Measurements from ENCODE around the gene CCDC200. TPM values are rescaled to one million over a fixed set of nuclear protein-coding genes. Genes with fewer than 3 reads are reported as not detected.

Gene CCDC200
- total RNA-seq, 4 donors from 2014 or later: not detected

DNA sequence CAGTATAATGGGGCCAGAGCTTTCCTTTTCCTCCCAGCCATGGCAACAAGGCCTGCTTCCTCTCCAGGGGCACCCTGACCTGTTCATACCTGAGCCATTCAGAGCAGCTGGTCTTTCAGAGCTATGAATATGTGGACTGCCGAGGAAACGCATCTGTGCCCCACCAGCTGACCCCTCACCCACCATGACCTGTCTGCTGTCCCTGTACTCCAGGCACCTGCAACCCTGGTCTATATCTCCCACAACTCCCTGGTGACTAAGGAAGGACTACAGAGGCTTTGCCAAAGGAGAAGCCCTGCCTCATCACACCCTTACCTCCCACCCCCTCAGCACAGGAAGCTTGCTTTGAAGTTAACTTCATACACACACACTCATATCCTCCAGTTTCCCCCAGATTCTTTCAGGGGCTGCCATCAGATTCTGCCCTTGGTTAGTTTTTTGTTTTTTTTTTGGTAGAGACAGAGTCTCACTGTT, 10.8 kb downstream of the CCDC200 start:
- H3K4me3 ChIP-seq (ENCODE audit: low read depth, poor library complexity, severe bottlenecking): no peak overlapping the region
- no peak for TF ChIP-seq POLR2A (IDR thresholded peaks at IDR 0.05)
- TF ChIP-seq, protein P1, sequence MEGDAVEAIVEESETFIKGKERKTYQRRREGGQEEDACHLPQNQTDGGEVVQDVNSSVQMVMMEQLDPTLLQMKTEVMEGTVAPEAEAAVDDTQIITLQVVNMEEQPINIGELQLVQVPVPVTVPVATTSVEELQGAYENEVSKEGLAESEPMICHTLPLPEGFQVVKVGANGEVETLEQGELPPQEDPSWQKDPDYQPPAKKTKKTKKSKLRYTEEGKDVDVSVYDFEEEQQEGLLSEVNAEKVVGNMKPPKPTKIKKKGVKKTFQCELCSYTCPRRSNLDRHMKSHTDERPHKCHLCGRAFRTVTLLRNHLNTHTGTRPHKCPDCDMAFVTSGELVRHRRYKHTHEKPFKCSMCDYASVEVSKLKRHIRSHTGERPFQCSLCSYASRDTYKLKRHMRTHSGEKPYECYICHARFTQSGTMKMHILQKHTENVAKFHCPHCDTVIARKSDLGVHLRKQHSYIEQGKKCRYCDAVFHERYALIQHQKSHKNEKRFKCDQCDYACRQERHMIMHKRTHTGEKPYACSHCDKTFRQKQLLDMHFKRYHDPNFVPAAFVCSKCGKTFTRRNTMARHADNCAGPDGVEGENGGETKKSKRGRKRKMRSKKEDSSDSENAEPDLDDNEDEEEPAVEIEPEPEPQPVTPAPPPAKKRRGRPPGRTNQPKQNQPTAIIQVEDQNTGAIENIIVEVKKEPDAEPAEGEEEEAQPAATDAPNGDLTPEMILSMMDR (IDR thresholded peaks at IDR 0.05): no peak
- intact Hi-C loops (cut with DNase I; ENCODE audit: low total_unique reads): loop anchor here (10.0 kb wide), 1 partner anchor 1667 kb away; no protein-coding TSS in a partner anchor
- peak in 1 of 2 donors; percentile 71 for DNase-seq (ENCODE audit: low spot score in 2 of 2)
- WGBS, 2 donors: 92 to 93% methylated on average over 2 of the region's 2 CpGs

GRCh38 chr17:43216762-43217613, 11.4 kb downstream of the CCDC200 start:
- TF ChIP-seq, protein P1 (IDR thresholded peaks at IDR 0.05): peak in 1 of 3 donors; percentile 10
- TF ChIP-seq POLR2A (IDR thresholded peaks at IDR 0.05): no peak
- peak in 1 of 2 donors; percentile 42 for DNase-seq (ENCODE audit: low spot score in 2 of 2)
- no peak overlapping the region for H3K4me3 ChIP-seq (ENCODE audit: low read depth, poor library complexity, severe bottlenecking)
- 87 to 91% methylated on average over 4 of the region's 4 CpGs for WGBS, 2 donors
- intact Hi-C loops (cut with DNase I; ENCODE audit: low total_unique reads): loop anchor here (10.0 kb wide), 1 partner anchor 1668 kb away; no protein-coding TSS in a partner anchor

GRCh38 chr17:43216369-43216761, 12.1 kb downstream of the CCDC200 start:
- WGBS, 2 donors: 83 to 91% methylated on average over 4 of the region's 4 CpGs
- no peak overlapping the region for H3K4me3 ChIP-seq (ENCODE audit: low read depth, poor library complexity, severe bottlenecking)
- DNase-seq (ENCODE audit: low spot score in 2 of 2): peak in 1 of 2 donors; percentile 14
- intact Hi-C loops (cut with DNase I; ENCODE audit: low total_unique reads): loop anchor here (10.0 kb wide), 1 partner anchor 1668 kb away; no protein-coding TSS in a partner anchor
- TF ChIP-seq, protein P1 (IDR thresholded peaks at IDR 0.05): no peak
- TF ChIP-seq POLR2A (IDR thresholded peaks at IDR 0.05): no peak

DNA sequence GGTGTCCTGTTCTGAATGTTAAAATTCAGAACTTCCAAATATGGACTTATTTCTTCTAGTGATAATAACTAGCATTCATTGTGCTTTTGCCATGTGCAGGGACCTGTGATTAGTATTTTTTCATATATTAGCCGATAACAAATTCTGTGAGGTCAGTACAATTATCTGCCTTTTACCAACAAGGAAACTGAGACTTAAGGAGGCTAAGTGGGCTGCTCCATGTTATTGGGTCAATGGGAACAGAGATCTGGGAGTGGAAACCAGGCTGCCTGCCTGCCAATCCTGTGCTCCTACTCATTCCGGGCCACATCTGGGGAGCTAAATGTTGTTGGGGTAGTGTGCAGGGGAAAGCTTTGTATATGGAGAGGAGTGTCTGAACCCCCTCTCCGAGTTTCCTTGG, 13.1 kb downstream of the CCDC200 start:
- H3K4me3 ChIP-seq (ENCODE audit: low read depth, poor library complexity, severe bottlenecking): no peak overlapping the region
- TF ChIP-seq, protein P1 (IDR thresholded peaks at IDR 0.05): no peak
- TF ChIP-seq POLR2A (IDR thresholded peaks at IDR 0.05): no peak
- 93 to 96% methylated on average over 3 of the region's 3 CpGs for WGBS, 2 donors
- intact Hi-C loops (cut with DNase I; ENCODE audit: low total_unique reads): loop anchor here (10.0 kb wide), 1 partner anchor 1669 kb away; no protein-coding TSS in a partner anchor
- no peak for DNase-seq (ENCODE audit: low spot score in 2 of 2)

DNA sequence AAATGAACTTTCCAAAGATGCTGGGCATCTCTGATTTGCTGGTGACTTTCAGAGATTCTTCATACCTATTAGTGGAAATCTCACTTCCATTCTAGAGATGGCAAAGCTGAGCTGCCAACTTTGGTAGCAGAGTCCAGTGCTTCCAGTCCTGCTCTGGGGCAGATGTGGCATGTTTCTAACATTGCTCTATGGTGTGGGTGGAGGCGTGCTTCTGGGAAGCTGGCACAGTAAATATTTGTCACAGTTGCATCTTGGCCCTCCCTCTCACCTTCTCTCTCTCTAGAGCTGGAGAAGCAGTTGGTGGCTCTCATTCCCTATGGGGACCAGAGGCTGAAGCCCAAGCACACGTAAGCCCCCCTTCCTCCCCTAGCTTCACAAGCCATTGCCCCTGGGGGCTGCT, 14.9 kb downstream of the CCDC200 start:
- no peak overlapping the region for H3K4me3 ChIP-seq (ENCODE audit: low read depth, poor library complexity, severe bottlenecking)
- 75 to 82% methylated on average over 2 of the region's 2 CpGs for WGBS, 2 donors
- intact Hi-C loops (cut with DNase I; ENCODE audit: low total_unique reads): loop anchor here (10.0 kb wide), 1 partner anchor 1671 kb away; no protein-coding TSS in a partner anchor
- DNase-seq (ENCODE audit: low spot score in 2 of 2): no peak
- TF ChIP-seq POLR2A (IDR thresholded peaks at IDR 0.05): no peak
- TF ChIP-seq, protein P1 (IDR thresholded peaks at IDR 0.05): no peak
